22Rv1 (cell line): ENCODE results near the gene SDK1.

Experiments
- H3K27ac ChIP-seq: fragments of 450-650 bp; 2 replicates; pipeline ENCODE4 v1.5.1; 2017
- CTCF ChIP-seq: fragments of 450-650 bp; IDR thresholded peaks from 2 replicates; pipeline ENCODE4 v1.5.1; 2017; ENCODE audit warnings: mild to moderate bottlenecking
- ZFX ChIP-seq: fragments of 450-650 bp; IDR thresholded peaks from 2 replicates; pipeline ENCODE4 v1.6.1; 2017; ENCODE audit warnings: antibody characterized with exemption, borderline replicate concordance

The SDK1 gene

GRCh38 chr7:3971323-3971722 is 670.3 kb downstream of the SDK1 start:
- no peak overlapping the region for H3K27ac ChIP-seq

GRCh38 chr7:3973264-3973663 is 672.2 kb downstream of the SDK1 start:
- TF ChIP-seq ZFX (no peak), CTCF (no peak)
- H3K27ac ChIP-seq = no peak overlapping the region

More at GRCh38 chr7:3971323-3971722, 670.3 kb downstream of the SDK1 start:
- TF ChIP-seq ZFX (no peak), CTCF (no peak)

- TF ChIP-seq CTCF = no peak
- TF ChIP-seq ZFX = no peak
- no peak overlapping the region for H3K27ac ChIP-seq
Observed at GRCh38 chr7:3974329-3974728, 673.3 kb downstream of the SDK1 start.

GRCh38 chr7:3975371-3975770 is 674.3 kb downstream of the SDK1 start:
- no peak overlapping the region for H3K27ac ChIP-seq
- no peak for TF ChIP-seq ZFX
- TF ChIP-seq CTCF = no peak

- no peak for TF ChIP-seq CTCF
- no peak for TF ChIP-seq ZFX
- H3K27ac ChIP-seq = no peak overlapping the region
Observed at GRCh38 chr7:3977391-3977790, 676.3 kb downstream of the SDK1 start.

GRCh38 chr7:3978839-3979238 is 677.8 kb downstream of the SDK1 start:
- TF ChIP-seq ZFX (no peak), CTCF (no peak)

GRCh38 chr7:3979611-3980299 is 678.7 kb downstream of the SDK1 start:
- H3K27ac ChIP-seq = no peak overlapping the region
- TF ChIP-seq ZFX = no peak
- no peak for TF ChIP-seq CTCF

More at GRCh38 chr7:3978839-3979238, 677.8 kb downstream of the SDK1 start:
- H3K27ac ChIP-seq = no peak overlapping the region
